Small intestine (tissue), 7 donors: Measurements from ENCODE around the gene DDX25. TPM values are rescaled to one million over a fixed set of nuclear protein-coding genes. Genes with fewer than 3 reads are reported as not detected.

Experiments
- DNase-seq, 2 donors: peaks; one replicate each; pipeline versions ENCODE4 v3.0.0 to v3.0.0-alpha.2; 2013
- FAIRE-seq: peaks from 2 replicates; lab custom pipeline; 2012; peaks lifted over from hg19 to GRCh38; lab: Jason Lieb, UNC
- H3K27ac ChIP-seq, 3 donors: one replicate each; pipeline ENCODE4 v1.5.1; 2013; ENCODE audit warnings: low read length in 2 of 3, mild to moderate bottlenecking in 2 of 3, control low read depth in 1 of 3, inconsistent platforms in 1 of 3, low read depth in 1 of 3, moderate library complexity in 1 of 3
- H3K27me3 ChIP-seq, 3 donors: one replicate each; pipeline ENCODE4 v1.6.1; 2013; ENCODE audit warnings: low read length in 3 of 3, inconsistent platforms in 1 of 3; ENCODE audit not compliant: control insufficient read depth in 3 of 3, insufficient read depth in 3 of 3
- H3K36me3 ChIP-seq, 3 donors: one replicate each; pipeline ENCODE4 v1.6.1; 2013; ENCODE audit warnings: low read length in 3 of 3, inconsistent platforms in 1 of 3, low read depth in 1 of 3, mild to moderate bottlenecking in 1 of 3, moderate library complexity in 1 of 3; ENCODE audit not compliant: control insufficient read depth in 3 of 3, insufficient read depth in 2 of 3
- H3K4me1 ChIP-seq, 3 donors: one replicate each; pipeline ENCODE4 v1.6.1; 2013; ENCODE audit warnings: low read length in 2 of 3, inconsistent platforms in 1 of 3, low read depth in 1 of 3, mild to moderate bottlenecking in 1 of 3, moderate library complexity in 1 of 3; ENCODE audit not compliant: control insufficient read depth in 3 of 3, insufficient read depth in 2 of 3
- H3K4me3 ChIP-seq, 3 donors: one replicate each; pipeline ENCODE4 v1.5.1; 2013; ENCODE audit warnings: low read length in 3 of 3, control low read depth in 1 of 3, inconsistent platforms in 1 of 3, low read depth in 1 of 3, mild to moderate bottlenecking in 1 of 3, moderate library complexity in 1 of 3
- H3K9me3 ChIP-seq, 2 donors: one replicate each; pipeline ENCODE4 v1.6.1; 2013; ENCODE audit warnings: low read depth in 1 of 2, low read length in 1 of 2; ENCODE audit not compliant: control insufficient read depth in 2 of 2, insufficient read depth in 1 of 2
- WGBS, 3 donors: extraction: QIAGEN DNeasy Blood & Tissue Kit; methylation state at CpG; one replicate each; pipeline ENCODE4 v1.1.7; 2013; 5-methylcytosine and 5-hydroxymethylcytosine counted together
- polyA plus RNA-seq, 4 donors: library from polyadenylated mRNA; stranded (reverse) in 3 of 4; unstranded in 1 of 4; fragments of 200-250 nt in 3 of 4; fragments of 120-200 nt in 1 of 4; gene quantifications; one replicate each; pipeline versions ENCODE4 v1.2.1 to v1.2.3, GENCODE V29; 2013
- donor health status: healthy with polysubstance abuse.
- donor health status: control.
- donor health status: control.
- donor health status: Bipolar disorder and iron deficiency.
- donor health status: healthy.

DDX25 gene
- polyA plus RNA-seq, 4 donors, result 0.47 to 0.81 (median 0.63) TPM; not detected in 1

GRCh38 chr11:125934473-125934872, 30.2 kb downstream of the DDX25 start:
- no peaks in the 10 kb centered on the region for H3K4me1 ChIP-seq
- H3K27ac ChIP-seq, result no peak overlapping the region
- no peak for FAIRE-seq
- no peak for DNase-seq
- H3K36me3 ChIP-seq, result no peaks in the 10 kb centered on the region
- no peaks in the 10 kb centered on the region for H3K9me3 ChIP-seq
- H3K27me3 ChIP-seq, result peaks cover 0 to 6% (median 0%) of the 10 kb centered on the region in 3 donors
- no peak overlapping the region for H3K4me3 ChIP-seq
- 88 to 94% (median 90%) methylated on average over 8 of the region's 8 CpGs for WGBS, 3 donors

- DNase-seq, result no peak
- 89 to 96% (median 94%) methylated on average over 2 of the region's 2 CpGs for WGBS, 3 donors
These were observed 30.7 kb downstream of the DDX25 start for GRCh38 chr11:125935056-125935455.

GRCh38 chr11:125935618-125936199, 31.4 kb downstream of the DDX25 start:
- Histone ChIP-seq H3K4me1 (no peaks in the 10 kb centered on the region), H3K9me3 (no peaks in the 10 kb centered on the region), H3K27me3 (peaks cover 0 to 3% (median 0%) of the 10 kb centered on the region in 3 donors), H3K36me3 (no peaks in the 10 kb centered on the region), H3K4me3 (no peak overlapping the region), H3K27ac (no peak overlapping the region)
- FAIRE-seq (no peak), DNase-seq (no peak)
- WGBS, 3 donors, result 72 to 80% (median 77%) methylated on average over 12 of the region's 12 CpGs

More at GRCh38 chr11:125935056-125935455, 30.7 kb downstream of the DDX25 start:
- Histone ChIP-seq H3K4me3 (no peak overlapping the region), H3K36me3 (no peaks in the 10 kb centered on the region), H3K9me3 (no peaks in the 10 kb centered on the region), H3K27me3 (peaks cover 0 to 3% (median 0%) of the 10 kb centered on the region in 3 donors), H3K4me1 (no peaks in the 10 kb centered on the region), H3K27ac (no peak overlapping the region)
- FAIRE-seq, result no peak

GRCh38 chr11:125938418-125938817, 34.1 kb downstream of the DDX25 start:
- H3K4me3 ChIP-seq, result no peak overlapping the region
- no peaks in the 10 kb centered on the region for H3K27me3 ChIP-seq
- WGBS, 3 donors, result 89 to 93% (median 91%) methylated on average over 5 of the region's 5 CpGs
- no peak overlapping the region for H3K27ac ChIP-seq
- FAIRE-seq (no peak), DNase-seq (no peak)
- peaks cover 0 to 5% (median 0%) of the 10 kb centered on the region in 3 donors for H3K4me1 ChIP-seq
- H3K9me3 ChIP-seq, result no peaks in the 10 kb centered on the region
- no peaks in the 10 kb centered on the region for H3K36me3 ChIP-seq

- peaks cover 0 to 5% (median 0%) of the 10 kb centered on the region in 3 donors for H3K4me1 ChIP-seq
- H3K36me3 ChIP-seq, result no peaks in the 10 kb centered on the region
- no peaks in the 10 kb centered on the region for H3K9me3 ChIP-seq
- no peak overlapping the region for H3K4me3 ChIP-seq
- FAIRE-seq (no peak), DNase-seq (no peak)
- 67 to 80% (median 77%) methylated on average over 4 of the region's 4 CpGs for WGBS, 3 donors
- no peak overlapping the region for H3K27ac ChIP-seq
- no peaks in the 10 kb centered on the region for H3K27me3 ChIP-seq
These were observed 34.8 kb downstream of the DDX25 start for GRCh38 chr11:125939081-125939521.

- no peak for DNase-seq
- no peak for FAIRE-seq
- Histone ChIP-seq H3K27ac (no peak overlapping the region), H3K4me3 (no peak overlapping the region), H3K4me1 (peaks cover 0 to 5% (median 0%) of the 10 kb centered on the region in 3 donors), H3K27me3 (no peaks in the 10 kb centered on the region), H3K36me3 (no peaks in the 10 kb centered on the region), H3K9me3 (no peaks in the 10 kb centered on the region)
- 90 to 93% (median 92%) methylated on average over 4 of the region's 4 CpGs for WGBS, 3 donors
These were observed 35.8 kb downstream of the DDX25 start for GRCh38 chr11:125940145-125940544.

GRCh38 chr11:125941267-125941618, 36.9 kb downstream of the DDX25 start:
- Histone ChIP-seq H3K27ac (no peak overlapping the region), H3K9me3 (no peaks in the 10 kb centered on the region), H3K4me3 (no peak overlapping the region), H3K27me3 (no peaks in the 10 kb centered on the region), H3K36me3 (no peaks in the 10 kb centered on the region), H3K4me1 (peaks cover 0 to 5% (median 0%) of the 10 kb centered on the region in 3 donors)
- WGBS, 3 donors, result 86 to 91% (median 87%) methylated on average over 4 of the region's 4 CpGs
- FAIRE-seq, result no peak
- DNase-seq, result no peak

- WGBS, 3 donors, result 34 to 39% (median 36%) methylated on average over 20 of the region's 20 CpGs
- Histone ChIP-seq H3K4me1 (peaks cover 0 to 5% (median 0%) of the 10 kb centered on the region in 3 donors), H3K36me3 (no peaks in the 10 kb centered on the region), H3K27me3 (no peaks in the 10 kb centered on the region), H3K27ac (no peak overlapping the region), H3K9me3 (no peaks in the 10 kb centered on the region), H3K4me3 (no peak overlapping the region)
- FAIRE-seq (no peak), DNase-seq (peak; percentile 60 to 72)
These were observed 37.6 kb downstream of the DDX25 start for GRCh38 chr11:125941619-125942611.
